GM12878 (cell line): Measurements from ENCODE around the gene CAPNS1. TPM values are rescaled to one million over a fixed set of nuclear protein-coding genes. Genes with fewer than 3 reads are reported as not detected.

Source experiments
- ATF2 ChIP-seq: IDR thresholded peaks from 2 replicates; pipeline ENCODE4 v1.6.1; 2012; ENCODE audit warnings: low read length, inconsistent platforms
- BRCA1 ChIP-seq: IDR thresholded peaks from 2 replicates; pipeline ENCODE4 v1.6.1; 2011; ENCODE audit warnings: low read depth, low read length, improper control_type of control experiment
- CEBPB ChIP-seq, 2 experiments: fragments of 150-350 bp in 1 of 2; IDR thresholded peaks; 2 replicates each; pipeline ENCODE4 v1.6.1; 2012 to 2014; ENCODE audit warnings: low read depth in 2 of 2, low read length in 2 of 2, borderline replicate concordance in 1 of 2, inconsistent platforms in 1 of 2
- CREM ChIP-seq: IDR thresholded peaks from 2 replicates; pipeline ENCODE4 v1.6.1; 2014; ENCODE audit warnings: antibody characterized with exemption, low read depth
- GATAD2B ChIP-seq: fragments of 450-650 bp; conservative IDR thresholded peaks from 2 replicates; pipeline ENCODE4 v1.6.1; 2017; ENCODE audit warnings: low read depth, mild to moderate bottlenecking, moderate library complexity
- HCFC1 ChIP-seq: fragments of 150-350 bp; IDR thresholded peaks from 2 replicates; pipeline ENCODE4 v1.6.1; 2014; ENCODE audit warnings: low read length
- HDGF ChIP-seq: fragments of 450-650 bp; IDR thresholded peaks from 2 replicates; pipeline ENCODE4 v1.6.1; 2016; ENCODE audit warnings: antibody characterized with exemption
- IKZF2 ChIP-seq, 2 experiments: fragments of 450-650 bp; IDR thresholded peaks; 2 replicates each; pipeline ENCODE4 v1.6.1; 2017; ENCODE audit warnings: mild to moderate bottlenecking in 2 of 2, moderate library complexity in 2 of 2
- JUNB ChIP-seq: IDR thresholded peaks from 2 replicates; pipeline ENCODE4 v1.6.1; 2016; ENCODE audit warnings: antibody characterized with exemption, mild to moderate bottlenecking
- JUND ChIP-seq: IDR thresholded peaks from 2 replicates; pipeline ENCODE4 v1.6.1; 2012; ENCODE audit warnings: low read depth, mild to moderate bottlenecking, low read length, improper control_type of control experiment, moderate library complexity
- MTA3 ChIP-seq: IDR thresholded peaks from 2 replicates; pipeline ENCODE4 v1.6.1; 2012; ENCODE audit warnings: low read length, inconsistent platforms, borderline replicate concordance
- NRF1 ChIP-seq: conservative IDR thresholded peaks from 2 replicates; pipeline ENCODE4 v1.6.1; 2011; ENCODE audit warnings: mild to moderate bottlenecking, low read depth, low read length, improper control_type of control experiment
- POLR2A ChIP-seq: IDR thresholded peaks from 2 replicates; pipeline ENCODE4 v1.6.1; 2011; ENCODE audit warnings: low read depth, mild to moderate bottlenecking, low read length
- POLR2AphosphoS5 ChIP-seq: IDR thresholded peaks from 2 replicates; pipeline ENCODE4 v1.6.1; 2011; ENCODE audit warnings: mild to moderate bottlenecking, low read length, inconsistent platforms
- RAD21 ChIP-seq: IDR thresholded peaks from 2 replicates; pipeline ENCODE4 v1.6.1; 2011; ENCODE audit warnings: mild to moderate bottlenecking, low read depth, low read length, moderate library complexity; ENCODE audit not compliant: insufficient read depth
- RUNX3 ChIP-seq: IDR thresholded peaks from 2 replicates; pipeline ENCODE4 v1.6.1; 2012; ENCODE audit warnings: low read length, inconsistent platforms
- SMAD1 ChIP-seq: fragments of 450-650 bp; IDR thresholded peaks from 2 replicates; pipeline ENCODE4 v1.6.1; 2018; ENCODE audit warnings: mild to moderate bottlenecking, low read depth; ENCODE audit not compliant: partially characterized antibody
- ZZZ3 ChIP-seq: IDR thresholded peaks from 2 replicates; pipeline ENCODE4 v1.6.1; 2011; ENCODE audit warnings: low read depth; ENCODE audit not compliant: control insufficient read depth, insufficient read length
- polyA plus RNA-seq, 11 experiments: library from polyadenylated mRNA; depleted of rRNA in 4 of 11; unstranded in 6 of 11; stranded (reverse) in 5 of 11; fragments of >200 nt; fragmentation: Nextera tagmentation in 4 of 11; fragmentation: Illumina TruSeq in 1 of 11; extraction: Ambion mirVana in 4 of 11; extraction: Trizol in 1 of 11; gene quantifications; 1 replicate in 1 of 11; 2 replicates in 10 of 11; pipeline versions ENCODE4 v1.2.1 to v1.2.3, GENCODE V29; 2011 to 2016; ENCODE audit warnings: inconsistent platforms in 2 of 11, missing spikeins in 2 of 11, low read depth in 1 of 11
- total RNA-seq, 4 experiments: library from RNA; depleted of rRNA in 3 of 4; stranded (reverse); fragments of >200 nt in 3 of 4; fragmentation: Illumina TruSeq in 1 of 4; extraction: Trizol in 1 of 4; gene quantifications; 2 replicates each; pipeline versions ENCODE4 v1.2.1 to v1.2.3, GENCODE V29; 2013 to 2021
- TF ChIP-seq, protein P1 (sequence below): fragments of 450-650 bp; IDR thresholded peaks from 2 replicates; pipeline ENCODE4 v1.6.1; 2017; ENCODE audit warnings: antibody characterized with exemption, mild to moderate bottlenecking, moderate library complexity

CAPNS1 gene
- total and polyA plus RNA-seq, 10 of the 15 experiments (the other 5 are each of a cell fraction or from before 2014, with no cell fraction given), result 96.9 to 562 (median 245) TPM

- TF ChIP-seq, protein P1, sequence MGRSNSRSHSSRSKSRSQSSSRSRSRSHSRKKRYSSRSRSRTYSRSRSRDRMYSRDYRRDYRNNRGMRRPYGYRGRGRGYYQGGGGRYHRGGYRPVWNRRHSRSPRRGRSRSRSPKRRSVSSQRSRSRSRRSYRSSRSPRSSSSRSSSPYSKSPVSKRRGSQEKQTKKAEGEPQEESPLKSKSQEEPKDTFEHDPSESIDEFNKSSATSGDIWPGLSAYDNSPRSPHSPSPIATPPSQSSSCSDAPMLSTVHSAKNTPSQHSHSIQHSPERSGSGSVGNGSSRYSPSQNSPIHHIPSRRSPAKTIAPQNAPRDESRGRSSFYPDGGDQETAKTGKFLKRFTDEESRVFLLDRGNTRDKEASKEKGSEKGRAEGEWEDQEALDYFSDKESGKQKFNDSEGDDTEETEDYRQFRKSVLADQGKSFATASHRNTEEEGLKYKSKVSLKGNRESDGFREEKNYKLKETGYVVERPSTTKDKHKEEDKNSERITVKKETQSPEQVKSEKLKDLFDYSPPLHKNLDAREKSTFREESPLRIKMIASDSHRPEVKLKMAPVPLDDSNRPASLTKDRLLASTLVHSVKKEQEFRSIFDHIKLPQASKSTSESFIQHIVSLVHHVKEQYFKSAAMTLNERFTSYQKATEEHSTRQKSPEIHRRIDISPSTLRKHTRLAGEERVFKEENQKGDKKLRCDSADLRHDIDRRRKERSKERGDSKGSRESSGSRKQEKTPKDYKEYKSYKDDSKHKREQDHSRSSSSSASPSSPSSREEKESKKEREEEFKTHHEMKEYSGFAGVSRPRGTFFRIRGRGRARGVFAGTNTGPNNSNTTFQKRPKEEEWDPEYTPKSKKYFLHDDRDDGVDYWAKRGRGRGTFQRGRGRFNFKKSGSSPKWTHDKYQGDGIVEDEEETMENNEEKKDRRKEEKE, result no peak
- TF ChIP-seq RAD21 (no peak), NRF1 (peak; percentile 25; the same call in 1 of the 2 replicates), HDGF (peak; percentile 78), CREM (no peak), JUND (no peak), MTA3 (no peak), BRCA1 (no peak), IKZF2 (IDR thresholded peaks at IDR 0.05) (no peak), JUNB (no peak), CEBPB (IDR thresholded peaks at IDR 0.05; ENCODE audit: borderline replicate concordance in 1 of 2, low read depth in 2 of 2, low read length in 2 of 2) (no peak), RUNX3 (0 out of 2 replicates have a peak, but pooled peaks have one; percentile 12), ATF2 (no peak), ZZZ3 (no peak), POLR2A (peak; percentile 74), SMAD1 (no peak), HCFC1 (no peak), GATAD2B (no peak), POLR2AphosphoS5 (no peak)
Observed at GRCh38 chr19:36141039-36141927, 1.4 kb downstream of the CAPNS1 start (continued).
